GM12891 (cell line): Measurements from ENCODE around the gene NAIF1.

Source experiments
- PAX5 ChIP-seq: IDR thresholded peaks from 2 replicates; pipeline ENCODE4 v1.6.1; 2011; ENCODE audit warnings: low read length, moderate library complexity, mild to moderate bottlenecking; ENCODE audit not compliant: insufficient read depth, severe bottlenecking
- POLR2A ChIP-seq: IDR thresholded peaks from 2 replicates; pipeline ENCODE4 v1.6.1; 2011; ENCODE audit warnings: low read depth, low read length, control low read depth
- POLR2AphosphoS5 ChIP-seq: IDR thresholded peaks from 2 replicates; pipeline ENCODE4 v1.6.1; 2011; ENCODE audit warnings: low read depth, low read length, control low read depth
- POU2F2 ChIP-seq: IDR thresholded peaks from 2 replicates; pipeline ENCODE4 v1.6.1; 2011; ENCODE audit warnings: low read depth, mild to moderate bottlenecking, control low read depth, low read length, moderate library complexity
- SPI1 ChIP-seq: IDR thresholded peaks from 2 replicates; pipeline ENCODE4 v1.6.1; 2011; ENCODE audit warnings: low read depth, low read length, control low read depth
- TAF1 ChIP-seq: IDR thresholded peaks from 2 replicates; pipeline ENCODE4 v1.6.1; 2011; ENCODE audit warnings: low read depth, low read length, control low read depth

GRCh38 chr9:128091571-128091970 lies 24.5 kb upstream of the NAIF1 start:
- no peak for TF ChIP-seq POLR2A
- TF ChIP-seq TAF1: no peak
- TF ChIP-seq POLR2AphosphoS5: no peak
- no peak for TF ChIP-seq PAX5
- TF ChIP-seq SPI1: no peak
- TF ChIP-seq POU2F2: no peak
